HL-60 (cell line): ENCODE results near the gene DOK7.

Experiments
- CTCF ChIP-seq: IDR thresholded peaks from one replicate; pipeline ENCODE4 v1.5.1; 2011; ENCODE audit warnings: low read length, control low read depth, inconsistent platforms; ENCODE audit not compliant: insufficient read depth
- GABPA ChIP-seq: IDR thresholded peaks from 2 replicates; pipeline ENCODE4 v1.6.1; 2012; ENCODE audit warnings: low read depth
- POLR2AphosphoS5 ChIP-seq: IDR thresholded peaks from 2 replicates; pipeline ENCODE4 v1.6.1; 2012; ENCODE audit warnings: low read depth
- REST ChIP-seq: IDR thresholded peaks from 2 replicates; pipeline ENCODE4 v1.6.1; 2012; ENCODE audit warnings: low read depth; ENCODE audit not compliant: insufficient replicate concordance
- SPI1 ChIP-seq: IDR thresholded peaks from 2 replicates; pipeline ENCODE4 v1.6.1; 2012; ENCODE audit warnings: low read depth, mild to moderate bottlenecking, borderline replicate concordance

DNA sequence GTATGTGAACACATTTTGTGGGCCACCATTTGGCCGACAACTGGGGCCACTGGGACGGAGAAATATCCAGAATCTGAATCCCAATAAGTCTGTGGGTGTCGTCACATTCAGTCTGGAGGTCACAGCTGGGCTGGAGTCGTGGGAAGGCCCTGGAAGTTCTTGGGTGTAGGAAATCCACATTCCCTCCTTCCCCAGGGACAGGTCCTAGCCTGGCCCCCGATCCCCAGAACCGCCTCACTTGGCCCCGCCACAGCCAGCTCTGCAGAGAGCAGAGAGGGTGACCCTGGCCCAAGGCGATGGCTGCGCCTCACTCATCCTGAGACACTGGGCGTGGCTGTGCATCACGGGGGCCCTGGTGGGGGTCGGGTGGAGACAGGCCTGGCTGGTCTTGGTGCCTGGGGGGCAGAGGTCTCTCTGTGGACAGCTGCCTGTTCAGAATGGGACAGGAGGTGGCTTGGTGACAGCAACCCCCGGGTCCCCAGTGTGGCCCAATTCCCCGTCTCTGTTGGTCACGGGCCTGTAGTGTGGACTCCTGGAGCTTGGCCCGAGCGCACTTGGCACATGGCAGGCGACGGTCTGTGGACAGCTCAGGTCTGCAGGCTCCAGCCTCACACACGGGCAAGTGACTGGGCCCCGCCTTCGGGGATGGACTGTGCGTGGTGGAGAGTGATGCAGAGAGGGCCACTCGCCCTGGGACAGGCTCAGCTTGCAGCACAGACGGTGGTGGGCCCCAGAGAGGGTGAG lies 16.4 kb downstream of the DOK7 start:
- TF ChIP-seq CTCF (no peak), POLR2AphosphoS5 (no peak), SPI1 (no peak), REST (no peak), GABPA (no peak)
